GM11168 (cell line): ENCODE results near the gene ADAMTS16.

Source experiments
- in situ Hi-C: fragments of 300-500 bp; cut with MboI; formaldehyde crosslinking; loops from one replicate; pipeline ENCODE4 v1.12.0; 2022; ENCODE audit warnings: low sequenced_read_pairs; ENCODE audit not compliant: unreplicated experiment

ADAMTS16 gene

GRCh38 chr5:5140479-5141338 is 579 bp downstream of the ADAMTS16 start:
- in situ Hi-C loops: loop anchor here (25.0 kb wide), 2 partner anchors 272 to 597 kb away; partner anchors contain the start of gene ICE1

GRCh38 chr5:5141339-5141599 is 1.1 kb downstream of the ADAMTS16 start:
- in situ Hi-C loops: loop anchor here (25.0 kb wide), 2 partner anchors 271 to 596 kb away; partner anchors contain the start of gene ICE1

GRCh38 chr5:5141625-5142525 is 1.7 kb downstream of the ADAMTS16 start:
- in situ Hi-C loops: loop anchor here (25.0 kb wide), 2 partner anchors 270 to 595 kb away; partner anchors contain the start of gene ICE1

- in situ Hi-C loops: loop anchor here (25.0 kb wide), 2 partner anchors 268 to 593 kb away; partner anchors contain the start of gene ICE1
Observed at GRCh38 chr5:5144441-5144840, 4.3 kb downstream of the ADAMTS16 start.

GRCh38 chr5:5145651-5146529 is 5.8 kb downstream of the ADAMTS16 start:
- in situ Hi-C loops: loop anchor here (25.0 kb wide), 2 partner anchors 266 to 591 kb away; partner anchors contain the start of gene ICE1

- in situ Hi-C loops: loop anchor here (25.0 kb wide), 2 partner anchors 266 to 591 kb away; partner anchors contain the start of gene ICE1
Observed at GRCh38 chr5:5146530-5147160, 6.5 kb downstream of the ADAMTS16 start.

- in situ Hi-C loops: loop anchor here (25.0 kb wide), 2 partner anchors 263 to 588 kb away; partner anchors contain the start of gene ICE1
Observed at GRCh38 chr5:5149154-5149553, 9.0 kb downstream of the ADAMTS16 start.

GRCh38 chr5:5150667-5151066 is 10.5 kb downstream of the ADAMTS16 start:
- in situ Hi-C loops: no loop called here

GRCh38 chr5:5154733-5155132 is 14.6 kb downstream of the ADAMTS16 start:
- in situ Hi-C loops: no loop called here

GRCh38 chr5:5155617-5156016 is 15.5 kb downstream of the ADAMTS16 start:
- in situ Hi-C loops: no loop called here

GRCh38 chr5:5156471-5157082 is 16.4 kb downstream of the ADAMTS16 start:
- in situ Hi-C loops: no loop called here

GRCh38 chr5:5158472-5158895 is 18.4 kb downstream of the ADAMTS16 start:
- in situ Hi-C loops: no loop called here

- in situ Hi-C loops: no loop called here
Observed at GRCh38 chr5:5159282-5160103, 19.4 kb downstream of the ADAMTS16 start.

- in situ Hi-C loops: no loop called here
Observed at GRCh38 chr5:5164163-5164562, 24.0 kb downstream of the ADAMTS16 start.

- in situ Hi-C loops: no loop called here
Observed at GRCh38 chr5:5165541-5166002, 25.4 kb downstream of the ADAMTS16 start.

GRCh38 chr5:5169466-5169865 is 29.3 kb downstream of the ADAMTS16 start:
- in situ Hi-C loops: no loop called here

- in situ Hi-C loops: no loop called here
Observed at GRCh38 chr5:5178136-5178535, 38.0 kb downstream of the ADAMTS16 start.

GRCh38 chr5:5178580-5178979 is 38.5 kb downstream of the ADAMTS16 start:
- in situ Hi-C loops: no loop called here
